ENCODE measurements around the gene CLDN16.

DNA sequence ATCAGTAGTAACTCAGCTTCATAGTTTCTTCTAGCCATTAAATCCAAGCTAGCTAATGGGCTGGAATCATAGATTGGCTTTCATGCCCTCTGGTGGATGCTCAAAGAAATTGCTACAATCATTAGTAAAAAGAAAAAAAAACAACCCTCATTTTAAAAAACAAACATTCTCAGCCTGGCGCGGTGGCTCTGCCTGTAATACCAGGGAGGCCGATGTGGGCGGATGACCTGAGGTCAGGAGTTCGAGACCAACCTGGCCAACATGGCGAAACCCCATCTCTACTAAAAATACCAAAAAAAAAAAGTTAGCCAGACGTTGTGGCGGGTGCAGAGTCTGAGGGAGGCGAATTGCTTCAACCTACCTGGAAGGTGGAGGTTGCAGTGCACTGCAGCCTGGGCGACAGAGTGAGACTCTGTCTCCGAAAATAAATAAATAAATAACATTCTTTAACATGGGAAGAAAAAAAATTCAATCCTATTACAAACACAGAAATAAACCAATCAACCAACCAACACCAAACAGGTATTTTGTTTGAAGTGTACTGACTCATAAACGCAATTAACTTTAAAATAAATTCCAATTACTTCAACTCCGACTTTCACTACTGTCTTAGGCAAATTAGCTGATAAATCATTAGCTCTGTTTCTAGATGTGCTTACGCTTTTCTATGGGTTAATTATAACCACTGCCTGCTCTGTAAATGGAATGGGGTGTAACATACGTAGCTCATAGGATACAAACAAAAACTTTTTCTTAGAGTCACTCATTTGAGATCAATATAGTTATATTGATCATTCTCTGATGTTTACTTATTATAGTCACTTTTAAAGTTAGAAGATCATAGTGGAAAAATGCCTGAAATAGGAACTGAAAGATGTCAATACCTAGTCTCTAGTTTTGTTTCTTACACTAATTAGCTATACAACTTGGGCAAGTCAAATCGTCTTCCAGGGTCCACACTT, 36.8 kb downstream of the CLDN16 start:
- TF ChIP-seq, protein P1, sequence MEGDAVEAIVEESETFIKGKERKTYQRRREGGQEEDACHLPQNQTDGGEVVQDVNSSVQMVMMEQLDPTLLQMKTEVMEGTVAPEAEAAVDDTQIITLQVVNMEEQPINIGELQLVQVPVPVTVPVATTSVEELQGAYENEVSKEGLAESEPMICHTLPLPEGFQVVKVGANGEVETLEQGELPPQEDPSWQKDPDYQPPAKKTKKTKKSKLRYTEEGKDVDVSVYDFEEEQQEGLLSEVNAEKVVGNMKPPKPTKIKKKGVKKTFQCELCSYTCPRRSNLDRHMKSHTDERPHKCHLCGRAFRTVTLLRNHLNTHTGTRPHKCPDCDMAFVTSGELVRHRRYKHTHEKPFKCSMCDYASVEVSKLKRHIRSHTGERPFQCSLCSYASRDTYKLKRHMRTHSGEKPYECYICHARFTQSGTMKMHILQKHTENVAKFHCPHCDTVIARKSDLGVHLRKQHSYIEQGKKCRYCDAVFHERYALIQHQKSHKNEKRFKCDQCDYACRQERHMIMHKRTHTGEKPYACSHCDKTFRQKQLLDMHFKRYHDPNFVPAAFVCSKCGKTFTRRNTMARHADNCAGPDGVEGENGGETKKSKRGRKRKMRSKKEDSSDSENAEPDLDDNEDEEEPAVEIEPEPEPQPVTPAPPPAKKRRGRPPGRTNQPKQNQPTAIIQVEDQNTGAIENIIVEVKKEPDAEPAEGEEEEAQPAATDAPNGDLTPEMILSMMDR (IDR thresholded peaks at IDR 0.05; ENCODE audit: low read length) = peak; percentile 77
- TF ChIP-seq EZH2 (IDR thresholded peaks at IDR 0.05; ENCODE audit: borderline replicate concordance, low read length) = no peak
